VCaP (cell line): Measurements from ENCODE around the gene IL19.

ENCODE experiments used
- H3K27ac ChIP-seq: fragments of 450-650 bp; 2 replicates; pipeline ENCODE4 v1.5.1; 2017
- CTCF ChIP-seq: fragments of 450-650 bp; conservative IDR thresholded peaks from 2 replicates; pipeline ENCODE4 v1.5.1; 2017; ENCODE audit warnings: mild to moderate bottlenecking, moderate library complexity

The IL19 gene

DNA sequence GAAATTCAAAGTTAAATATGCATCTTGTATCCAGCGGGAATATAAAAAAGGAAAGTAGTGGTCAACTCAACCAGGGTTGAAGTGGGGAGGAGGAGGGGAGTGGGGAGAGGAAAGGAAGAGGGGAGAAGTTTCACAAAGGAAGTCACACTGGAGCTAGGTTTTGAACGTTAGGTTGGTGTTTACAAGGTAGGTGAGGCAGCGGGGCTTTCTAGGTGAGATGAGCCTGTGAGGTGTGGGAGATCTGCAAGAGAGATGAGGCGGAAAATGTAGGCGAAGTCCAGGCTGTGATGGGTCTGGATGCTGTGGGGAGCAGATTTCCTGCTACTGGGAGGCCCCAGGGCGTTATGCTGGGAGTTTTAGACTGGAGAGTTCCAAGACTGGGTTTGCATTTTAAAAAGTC is 58.7 kb downstream of the IL19 start:
- TF ChIP-seq CTCF, result no peak
- H3K27ac ChIP-seq, result no peak overlapping the region

DNA sequence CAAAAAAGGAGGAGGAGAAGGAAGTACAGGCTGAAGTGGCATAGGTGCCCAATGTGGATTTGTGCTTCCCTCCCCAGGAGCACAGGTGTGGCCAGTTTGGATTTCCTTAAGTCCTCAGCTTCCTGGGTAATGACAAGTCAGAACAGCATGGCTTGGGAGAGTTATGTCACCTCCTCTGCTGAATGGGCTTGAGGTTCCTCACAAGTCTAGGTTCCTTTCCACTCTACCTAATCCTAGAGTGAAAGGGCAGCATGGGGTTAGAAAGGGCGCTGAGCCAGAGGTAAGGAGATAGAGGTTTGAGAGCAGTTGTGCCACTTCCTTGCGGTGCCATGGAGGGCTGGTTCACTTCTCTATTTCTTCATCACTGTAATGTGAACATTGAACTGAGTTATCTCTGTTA is 59.3 kb downstream of the IL19 start:
- no peak overlapping the region for H3K27ac ChIP-seq
- TF ChIP-seq CTCF, result no peak

DNA sequence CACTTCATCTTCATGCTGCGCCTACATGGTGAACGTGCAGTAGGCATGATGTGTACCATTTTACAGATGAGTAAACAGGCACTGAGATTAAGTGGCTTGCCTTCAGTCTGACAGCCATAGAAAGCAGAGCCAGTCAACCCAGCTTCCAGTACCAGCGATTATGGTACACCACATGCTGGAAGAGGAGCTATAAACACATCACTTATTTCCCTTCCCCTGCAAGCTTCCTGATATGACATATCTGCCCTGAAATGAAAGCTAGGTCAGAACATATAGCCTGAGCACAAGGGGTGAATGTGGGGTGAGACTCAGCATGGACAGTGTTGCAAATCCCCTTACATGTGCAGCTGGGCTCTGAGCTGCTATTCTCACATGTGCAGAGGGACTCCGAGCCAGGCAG is 61.1 kb downstream of the IL19 start:
- TF ChIP-seq CTCF, result no peak
- H3K27ac ChIP-seq, result no peak overlapping the region

DNA sequence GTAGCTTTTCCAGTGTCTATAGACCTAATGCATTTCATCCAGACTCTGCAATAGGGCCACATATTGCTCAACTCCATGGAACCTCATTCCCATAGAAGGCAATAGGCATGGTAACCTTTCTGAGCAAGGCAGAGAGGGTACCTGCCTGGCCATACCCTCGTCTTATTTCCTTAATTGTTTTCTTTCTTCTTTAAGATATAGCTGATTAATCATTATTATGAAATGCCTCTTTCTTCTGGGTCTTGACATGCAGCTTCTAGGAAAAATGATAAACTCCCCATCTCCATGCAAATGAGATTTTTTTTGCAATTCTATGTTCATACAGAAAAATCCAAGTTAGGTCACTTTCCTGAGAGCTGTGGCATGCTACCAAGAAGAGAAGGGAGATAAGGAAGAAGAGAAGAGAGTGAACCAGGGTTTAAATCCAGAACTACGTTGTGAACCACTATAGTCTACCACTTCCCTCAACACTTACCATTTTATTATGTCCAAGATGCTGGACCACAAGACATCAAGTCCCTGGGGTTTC is 61.8 kb downstream of the IL19 start:
- H3K27ac ChIP-seq, result no peak overlapping the region
- no peak for TF ChIP-seq CTCF

DNA sequence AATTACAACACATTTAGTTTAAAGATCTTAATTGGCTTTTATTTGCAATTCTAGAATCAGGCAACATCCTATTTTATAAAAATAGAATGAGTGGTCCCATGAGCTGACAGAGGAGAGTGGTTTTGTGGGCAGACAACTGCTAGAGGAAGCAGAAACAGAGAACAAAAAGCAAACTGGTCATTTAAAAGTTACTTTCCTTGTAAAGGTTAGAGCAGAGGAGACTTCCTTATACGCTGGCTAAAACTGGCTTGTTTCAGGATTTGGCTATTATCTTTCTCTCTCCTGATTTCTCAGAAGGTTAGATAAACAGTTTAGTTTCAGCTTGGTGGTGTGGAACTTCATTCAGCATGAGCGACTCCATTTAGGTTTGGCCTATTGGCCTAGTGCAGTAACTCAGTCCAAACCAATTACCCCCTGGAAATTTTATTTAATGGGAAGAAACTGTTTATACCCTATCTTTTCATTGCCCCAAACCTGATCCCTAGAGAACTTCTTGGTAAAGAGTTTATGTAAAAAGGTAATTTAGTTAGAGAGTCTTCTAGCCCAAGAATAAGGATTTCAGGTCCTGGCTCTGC is 62.6 kb downstream of the IL19 start:
- no peak overlapping the region for H3K27ac ChIP-seq
- TF ChIP-seq CTCF, result no peak

- H3K27ac ChIP-seq, result no peak overlapping the region
- no peak for TF ChIP-seq CTCF
Observed at GRCh38 chr1:206833801-206834200, 63.2 kb downstream of the IL19 start.

DNA sequence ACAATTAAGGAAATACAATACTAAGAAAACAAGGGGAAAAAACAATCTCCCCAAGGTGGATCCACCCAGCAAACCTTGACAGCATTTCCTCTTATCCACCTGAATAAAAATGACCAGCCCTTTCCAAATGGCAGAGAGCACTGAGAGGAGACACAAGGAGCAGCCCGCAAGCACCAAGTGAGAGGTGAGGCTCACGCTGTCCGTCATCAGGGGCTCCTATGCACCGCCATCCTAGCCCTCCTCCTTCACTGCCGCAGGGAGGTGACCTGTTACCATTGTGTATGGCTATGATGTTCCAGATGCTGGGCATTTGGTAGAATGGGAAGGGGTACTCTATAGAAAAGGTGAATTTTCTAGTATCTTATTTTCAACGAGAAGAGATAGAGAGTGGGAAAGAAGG is 63.6 kb downstream of the IL19 start:
- no peak for TF ChIP-seq CTCF
- H3K27ac ChIP-seq, result no peak overlapping the region
